Measurements from ENCODE around the gene ARHGEF11. TPM values are rescaled to one million over a fixed set of nuclear protein-coding genes. Genes with fewer than 3 reads are reported as not detected.
"Not testable (repeated sequence)": the region's sequence is repeated elsewhere in the genome, so short reads cannot be mapped to it uniquely, and the experiment has no call there.

Gene ARHGEF11
- total RNA-seq = 37.7 TPM
- long read RNA-seq, partial matches to known transcripts = 3 of 10 reads
- long read RNA-seq, other reads (novel, unspliced or antisense) = 7 of 10 reads

DNA sequence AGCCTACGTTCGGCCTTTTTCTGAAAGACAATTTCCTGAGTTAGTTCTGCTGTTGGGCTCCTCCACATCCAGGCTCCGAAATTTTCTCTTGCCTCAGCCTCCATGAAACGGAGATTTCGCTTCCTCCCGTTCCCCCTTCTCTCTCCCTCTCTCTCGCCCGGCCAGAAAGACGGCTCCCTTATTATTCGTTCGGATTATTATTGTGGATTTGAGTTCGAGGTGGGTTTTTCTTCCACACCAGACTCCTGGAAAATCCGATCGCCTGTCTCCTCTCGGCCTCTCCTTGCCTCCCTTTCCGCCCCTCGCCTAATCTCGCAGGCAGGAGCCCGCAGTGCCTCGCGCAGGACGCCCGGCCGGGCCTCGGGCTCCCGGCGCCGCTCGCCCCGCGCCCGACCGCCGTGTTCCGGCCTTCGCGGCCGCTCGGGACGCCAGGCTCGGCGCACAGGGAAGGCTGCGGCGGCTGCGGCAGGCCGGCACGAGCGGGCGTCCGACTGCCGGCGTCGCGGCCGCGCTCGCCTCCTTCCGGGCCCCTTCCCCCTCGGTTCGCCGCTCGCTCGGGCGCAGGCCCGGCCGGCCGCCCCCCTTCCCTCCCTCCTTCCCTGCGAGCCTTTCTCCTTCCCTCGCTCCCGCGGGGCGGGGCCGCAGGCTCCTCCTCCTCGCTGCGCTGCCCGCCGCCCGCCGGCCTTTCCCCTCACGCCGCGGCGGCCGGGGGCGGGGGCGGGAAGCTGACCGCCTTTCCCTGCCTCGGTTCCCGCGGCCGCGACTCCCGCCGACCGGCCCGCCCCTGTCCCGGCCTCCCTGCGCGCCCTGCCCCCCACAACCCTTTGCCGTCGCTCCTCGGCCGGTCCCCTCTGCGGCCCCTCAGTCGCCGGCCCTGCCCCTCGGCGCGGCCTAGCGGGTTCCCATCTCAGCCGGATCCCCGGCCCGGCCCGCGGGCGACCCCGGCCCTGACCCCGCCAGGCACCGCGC is at the start of gene ARHGEF11:
Gene ARHGEF11 (minus strand): TSS at position 493 of the 969 bp plus-strand sequence. CDS start 1,412 bp downstream, outside the sequence.
- DNase-seq (ENCODE audit: low spot score) = peak; percentile 95

DNA sequence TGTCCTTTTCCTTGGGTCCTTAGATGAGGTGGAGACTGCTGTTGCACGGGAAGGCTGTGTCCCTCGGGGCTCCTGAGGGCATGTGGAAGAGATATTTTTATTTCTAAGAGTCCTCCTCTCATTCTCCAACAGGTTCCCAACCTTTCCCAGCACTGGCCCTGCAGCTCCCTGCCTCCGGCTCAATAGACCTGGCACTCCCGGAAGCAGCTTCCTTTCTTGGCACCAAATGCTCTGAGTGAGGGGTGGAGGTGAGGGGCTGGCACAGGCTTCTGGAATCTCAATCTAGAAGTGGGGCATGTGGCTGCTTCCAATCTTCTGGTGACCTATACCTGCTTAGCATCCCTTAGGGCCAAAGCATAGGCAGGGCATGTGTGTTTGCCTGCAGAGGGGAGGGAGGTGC is 49.5 kb upstream of the ARHGEF11 start:
- DNase-seq (ENCODE audit: low spot score) = peak; percentile 51

DNA sequence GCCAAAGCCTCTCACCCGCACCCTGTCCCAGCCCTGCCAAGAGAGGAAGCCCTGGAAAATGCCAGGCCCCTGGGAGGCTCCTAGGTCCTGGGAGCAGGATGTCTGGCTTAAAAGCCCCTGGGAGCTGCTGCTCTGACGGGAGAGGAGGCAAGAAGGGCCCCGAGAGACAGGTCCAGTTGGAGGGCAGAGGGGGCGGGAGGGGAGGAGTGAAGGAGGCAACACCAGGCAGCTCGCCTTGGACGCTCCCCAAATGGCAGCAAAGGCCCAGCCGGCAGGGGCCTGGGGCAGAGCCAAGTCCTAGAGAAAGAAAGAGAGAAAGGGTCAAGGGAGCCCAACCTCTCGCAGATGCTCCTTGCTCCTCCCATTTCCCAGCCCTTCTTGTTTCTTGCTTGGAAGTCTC is 47.3 kb upstream of the ARHGEF11 start:
- peak; percentile 89 for DNase-seq (ENCODE audit: low spot score)

- peak; percentile 64 for DNase-seq (ENCODE audit: low spot score)
These were observed 46.2 kb upstream of the ARHGEF11 start for GRCh38 chr1:157091668-157092273.

DNA sequence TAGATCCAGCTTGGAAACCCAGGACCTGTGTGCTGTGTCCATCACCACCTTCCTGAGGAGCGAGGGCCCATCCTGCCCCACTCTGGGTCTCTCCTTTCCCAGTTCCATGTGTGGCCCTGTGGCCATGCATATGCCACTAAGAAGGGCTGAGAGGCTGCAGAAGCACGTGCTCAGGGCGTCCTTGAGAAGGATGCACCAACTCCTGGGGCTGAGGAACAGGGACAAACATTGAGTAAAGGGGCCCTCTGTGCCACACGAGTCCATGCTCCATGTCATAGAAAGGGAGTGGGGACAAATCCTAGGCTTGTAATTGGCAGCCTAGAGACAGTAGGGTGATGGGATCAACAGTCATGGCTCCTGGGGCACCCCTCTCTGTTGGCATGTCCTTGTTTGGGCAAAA is 45.6 kb upstream of the ARHGEF11 start:
- peak; percentile 53 for DNase-seq (ENCODE audit: low spot score)

DNA sequence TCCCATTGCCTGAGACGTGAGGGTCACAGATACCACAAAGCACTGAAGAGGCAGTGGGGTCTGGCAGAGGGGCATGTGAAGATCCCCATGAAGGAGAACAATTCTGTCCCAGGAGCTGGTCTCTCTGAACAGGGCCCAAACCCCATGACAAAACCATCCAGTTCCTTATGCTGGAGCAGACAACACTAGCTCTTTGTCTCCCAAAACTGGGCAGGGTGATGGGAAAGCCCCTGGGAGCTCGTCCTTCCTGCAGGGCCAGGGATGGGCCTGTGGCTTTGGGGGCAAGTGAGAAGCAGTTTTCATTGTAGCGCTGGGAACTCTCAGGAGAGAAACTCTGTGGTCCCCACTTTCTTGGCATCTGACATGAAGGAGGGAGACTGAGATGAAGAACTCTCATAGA is 45.2 kb upstream of the ARHGEF11 start:
- no peak for DNase-seq (ENCODE audit: low spot score)

- peak; percentile 92 for DNase-seq (ENCODE audit: low spot score)
These were observed 44.7 kb upstream of the ARHGEF11 start for GRCh38 chr1:157090196-157090647.

- DNase-seq (ENCODE audit: low spot score) = peak; percentile 60
These were observed 44.2 kb upstream of the ARHGEF11 start for GRCh38 chr1:157089789-157090188.

DNA sequence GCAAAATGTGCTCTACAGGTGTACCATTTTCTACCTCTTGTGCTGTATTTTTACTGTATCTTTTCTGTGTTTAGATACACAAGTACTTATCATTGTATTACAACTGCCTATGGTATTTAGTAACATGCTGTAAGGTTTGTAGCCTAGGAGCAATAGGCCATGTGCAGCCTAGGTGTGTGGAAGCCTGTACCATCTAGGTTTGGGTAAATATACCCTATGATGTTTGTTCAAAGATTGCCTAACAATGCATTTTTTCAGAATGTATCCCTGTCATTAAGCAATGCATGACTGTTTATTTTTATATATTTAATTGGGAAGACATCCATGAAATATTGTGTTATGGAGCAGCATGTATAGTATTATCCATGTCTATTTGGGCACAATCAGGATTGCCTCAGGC is 43.1 kb upstream of the ARHGEF11 start:
- DNase-seq (ENCODE audit: low spot score) = no peak

DNA sequence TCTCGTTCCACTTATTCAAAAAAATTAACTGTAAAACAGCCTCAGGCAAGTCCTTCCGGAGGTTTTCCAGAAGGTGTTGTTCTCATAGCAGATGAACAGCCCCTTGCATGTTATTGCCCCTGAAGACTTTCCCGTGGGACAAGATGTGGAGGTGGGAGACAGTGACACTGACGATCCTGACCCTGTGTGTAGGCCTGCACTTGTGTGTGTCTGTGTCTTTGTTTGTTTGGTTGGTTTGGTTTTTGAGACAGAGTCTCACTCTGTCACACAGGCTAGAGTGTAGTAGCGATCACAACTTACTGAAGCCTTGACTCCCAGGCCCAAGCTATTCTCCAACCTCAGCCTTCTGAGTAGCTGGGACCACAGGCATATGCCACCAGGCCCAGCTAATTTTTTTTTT is 41.5 kb upstream of the ARHGEF11 start:
- peak; percentile 30 for DNase-seq (ENCODE audit: low spot score)

DNA sequence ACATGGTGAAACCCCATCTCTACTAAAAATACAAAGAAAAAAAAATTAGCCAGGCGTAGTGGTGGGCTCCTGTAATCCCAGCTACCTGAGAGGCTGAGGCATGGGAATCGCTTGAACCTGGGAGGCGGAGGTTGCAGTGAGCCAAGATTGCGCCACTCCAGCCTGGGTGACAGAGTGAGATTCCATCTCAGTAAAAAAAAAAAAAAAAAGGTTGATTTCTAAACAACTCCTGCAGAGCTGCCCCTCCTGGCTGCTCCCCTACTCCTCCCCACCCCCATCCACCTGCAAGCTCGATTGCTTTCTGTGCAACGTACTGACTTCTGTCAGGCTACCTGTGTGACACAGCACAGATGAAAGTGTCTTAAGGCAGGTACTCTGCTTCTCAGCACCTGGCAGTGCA is 40.8 kb upstream of the ARHGEF11 start:
- DNase-seq (ENCODE audit: low spot score) = no peak

DNA sequence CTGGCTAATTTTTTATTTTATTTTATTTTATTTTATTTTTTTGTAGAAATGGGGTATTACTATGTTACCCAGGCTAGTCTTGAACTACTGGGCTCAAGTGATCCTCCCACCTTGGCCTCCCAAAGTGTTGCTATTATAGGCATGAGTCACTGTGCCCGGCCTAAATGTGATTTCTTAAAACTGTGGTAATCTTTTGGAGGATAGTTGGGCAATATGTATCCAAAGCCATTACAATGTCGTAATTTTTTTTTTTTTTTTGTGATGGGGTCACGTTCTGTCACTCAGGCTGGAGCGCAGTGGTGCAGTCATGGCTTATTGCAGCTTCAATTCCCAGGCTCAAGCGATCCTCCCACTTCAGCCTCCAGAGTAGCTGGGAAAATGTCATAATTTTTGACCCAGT is 39.9 kb upstream of the ARHGEF11 start:
- DNase-seq (ENCODE audit: low spot score) = no peak

DNA sequence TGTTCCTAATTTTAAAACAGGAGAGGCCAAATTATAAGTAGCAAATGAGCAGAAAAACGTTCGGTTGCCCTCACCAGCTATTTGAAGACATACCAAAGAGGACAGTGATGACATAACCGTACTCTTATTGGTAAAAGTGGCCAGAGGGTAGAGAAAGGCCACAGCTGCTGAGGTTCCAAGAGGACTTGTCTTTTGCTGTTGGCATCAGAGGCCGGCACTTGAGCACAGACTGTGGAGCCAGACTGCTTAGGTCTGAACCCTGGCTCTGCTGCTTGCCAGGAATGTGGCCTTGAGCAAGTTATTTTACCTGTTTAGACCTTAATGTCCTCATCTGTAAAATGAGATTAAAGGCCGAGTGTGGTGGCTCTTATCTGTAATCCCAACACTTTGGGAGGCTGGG is 39.2 kb upstream of the ARHGEF11 start:
- DNase-seq (ENCODE audit: low spot score) = peak; percentile 30

- DNase-seq (ENCODE audit: low spot score) = no peak
These were observed 36.2 kb upstream of the ARHGEF11 start for GRCh38 chr1:157081707-157082106.

DNA sequence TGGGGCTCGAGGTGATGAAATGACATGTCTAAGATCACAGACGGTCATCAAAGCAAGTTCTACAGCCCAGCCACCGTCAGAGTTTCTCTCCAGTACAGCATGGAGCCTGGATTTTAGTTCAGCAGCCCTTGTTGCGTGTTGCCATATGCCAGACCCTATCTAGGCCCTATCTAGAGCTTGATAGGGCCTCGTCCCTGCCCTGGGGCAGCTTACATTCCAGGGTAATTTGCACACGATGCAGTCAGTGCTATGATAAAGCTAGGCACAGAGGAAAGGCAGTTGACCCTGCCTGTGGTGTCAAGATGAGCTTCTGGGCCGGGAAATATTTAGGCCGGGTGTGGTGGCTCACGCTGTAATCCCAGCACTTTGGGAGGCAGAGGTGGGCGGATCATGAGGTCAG is 35.2 kb upstream of the ARHGEF11 start:
- DNase-seq (ENCODE audit: low spot score) = no peak

GRCh38 chr1:157077394-157077793 is 31.9 kb upstream of the ARHGEF11 start:
- no peak for DNase-seq (ENCODE audit: low spot score)

DNA sequence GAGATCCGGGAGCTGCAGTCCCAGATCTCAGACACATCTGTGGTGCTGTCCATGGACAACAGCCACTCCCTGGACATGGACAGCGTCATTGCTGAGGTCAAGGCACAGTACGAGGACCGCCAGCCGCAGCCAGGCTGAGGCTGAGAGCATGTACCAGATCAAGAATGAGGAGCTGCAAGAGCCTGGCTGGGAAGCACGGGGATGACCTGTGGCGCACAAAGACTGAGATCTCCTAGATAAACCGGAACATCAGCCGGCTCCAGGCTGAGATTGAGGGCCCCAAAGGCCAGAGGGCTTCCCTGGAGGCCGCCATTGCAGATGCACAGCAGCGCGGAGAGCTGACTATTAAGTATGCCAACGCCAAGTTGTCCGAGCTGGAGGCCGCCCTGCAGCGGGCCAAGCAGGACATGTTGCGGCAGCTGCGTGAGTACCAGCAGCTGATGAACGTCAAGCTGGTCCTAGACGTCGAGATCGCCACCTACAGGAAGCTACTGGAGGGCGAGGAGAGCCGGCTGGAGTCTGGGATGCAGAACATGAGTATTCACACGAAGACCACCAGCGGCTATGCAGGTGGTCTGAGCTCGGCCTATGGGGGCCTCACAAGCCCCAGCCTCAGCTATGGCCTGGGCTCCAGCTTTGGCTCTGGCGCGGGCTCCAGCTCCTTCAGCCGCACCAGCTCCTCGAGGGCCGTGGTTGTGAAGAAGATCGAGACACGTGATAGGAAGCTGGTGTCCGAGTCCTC is 28.6 kb upstream of the ARHGEF11 start:
- no peak for DNase-seq (ENCODE audit: low spot score)

GRCh38 chr1:157069601-157070000 is 24.1 kb upstream of the ARHGEF11 start:
- no peak for DNase-seq (ENCODE audit: low spot score)

DNA sequence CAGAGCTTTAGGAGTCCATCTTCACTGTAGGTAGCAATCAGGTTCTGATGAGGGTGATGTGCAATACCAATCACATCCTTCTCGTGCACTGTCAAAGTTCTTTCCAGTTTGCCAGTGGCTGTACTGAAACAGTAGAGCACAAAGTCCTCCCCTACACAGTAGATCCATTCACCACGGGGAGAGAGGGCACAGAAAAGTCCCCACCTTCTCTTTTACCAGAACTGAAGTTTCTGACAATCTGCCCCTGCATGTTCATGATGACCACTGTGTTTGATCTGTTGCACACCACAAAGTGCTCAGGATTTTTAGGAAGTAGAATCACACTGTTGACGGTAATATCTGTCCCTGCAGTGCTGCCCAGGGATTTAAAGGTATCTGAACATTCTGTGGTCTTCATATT is 13.7 kb upstream of the ARHGEF11 start:
- not testable (repeated sequence) for DNase-seq (ENCODE audit: low spot score)

GRCh38 chr1:157056269-157056668 is 10.7 kb upstream of the ARHGEF11 start:
- DNase-seq (ENCODE audit: low spot score) = no peak

DNA sequence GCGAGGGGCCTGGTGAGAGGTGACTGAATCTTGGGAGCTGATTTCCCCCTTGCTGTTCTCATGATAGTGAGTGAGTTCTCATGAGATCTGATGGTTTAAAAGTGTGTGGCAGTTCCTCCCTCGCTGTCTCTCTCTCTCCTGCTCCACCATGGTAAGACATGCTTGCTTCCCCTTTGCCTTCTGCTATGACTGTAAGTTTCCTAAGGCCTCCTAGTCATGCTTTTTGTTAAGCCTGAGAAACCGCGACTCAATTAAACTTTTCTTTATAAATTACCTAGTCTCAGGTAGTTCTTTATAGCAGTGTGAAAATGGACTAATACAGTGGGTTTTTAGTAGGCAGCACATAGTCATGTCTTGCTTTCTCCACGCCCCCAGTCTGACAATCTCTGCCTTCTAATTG is 10.2 kb upstream of the ARHGEF11 start:
- not testable (repeated sequence) for DNase-seq (ENCODE audit: low spot score)

DNA sequence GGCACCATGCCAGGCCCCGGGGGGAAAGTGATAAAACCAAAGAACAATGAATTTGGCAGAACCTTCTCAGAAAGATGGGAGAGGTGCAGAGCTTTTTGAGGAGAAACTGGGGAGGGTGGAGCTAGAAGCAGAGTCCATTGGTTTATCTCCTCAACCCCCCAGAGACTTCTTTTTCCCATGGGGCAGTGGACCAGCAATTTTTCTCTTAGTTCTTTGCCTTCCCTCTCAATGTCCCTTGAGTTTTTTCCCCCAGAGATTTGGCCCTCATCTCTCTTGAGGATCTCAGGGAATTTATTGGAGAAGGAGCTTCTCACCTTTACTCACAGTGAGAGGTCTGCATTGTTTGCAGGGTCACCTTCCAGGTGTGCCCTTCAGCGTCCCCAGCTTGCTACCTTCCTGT is 5.3 kb upstream of the ARHGEF11 start:
- DNase-seq (ENCODE audit: low spot score) = no peak

Measured in mesenteric fat pad (tissue), 1 donor.